GM23338 (cell line): ENCODE data around the gene CYB561D1. TPM values are rescaled to one million over a fixed set of nuclear protein-coding genes. Genes with fewer than 3 reads are reported as not detected.

ENCODE experiments used
- ATAC-seq: fragments of 200-7000 bp; cut with Tn5 transposase; 3 replicates; pipeline ENCODE4 v1.9.1; 2020
- DNase-seq: peaks from one replicate; pipeline ENCODE4 v3.0.0-alpha.2; 2015; ENCODE audit warnings: low spot score
- H2AFZ ChIP-seq: fragments of 200-600 bp; sonication (generic); 2 replicates; pipeline ENCODE4 v1.8.0; 2016; ENCODE audit warnings: antibody characterized with exemption, mild to moderate bottlenecking, moderate library complexity
- H3F3A ChIP-seq: fragments of 200-600 bp; sonication (generic); replicated peaks from 2 replicates; pipeline ENCODE4 v1.8.0; 2017; ENCODE audit warnings: antibody characterized with exemption, mixed run types, low read depth
- H3K27ac ChIP-seq: fragments of 200-600 bp; sonication (generic); 2 replicates; pipeline ENCODE4 v1.6.1; 2016; ENCODE audit warnings: low read depth
- H3K27me3 ChIP-seq: fragments of 200-600 bp; sonication (generic); 2 replicates; pipeline ENCODE4 v1.8.0; 2016; ENCODE audit warnings: mild to moderate bottlenecking, mixed run types, moderate library complexity; ENCODE audit not compliant: insufficient read depth
- H3K36me3 ChIP-seq: fragments of 200-600 bp; sonication (generic); 2 replicates; pipeline ENCODE4 v1.8.0; 2016; ENCODE audit warnings: mild to moderate bottlenecking; ENCODE audit not compliant: insufficient read depth
- H3K4me1 ChIP-seq: fragments of 200-600 bp; sonication (generic); 2 replicates; pipeline ENCODE4 v1.8.0; 2016; ENCODE audit warnings: mild to moderate bottlenecking, moderate library complexity; ENCODE audit not compliant: insufficient read depth
- H3K4me2 ChIP-seq: fragments of 200-600 bp; sonication (generic); 2 replicates; pipeline ENCODE4 v1.7.1; 2017; ENCODE audit warnings: mixed run types
- H3K4me3 ChIP-seq: fragments of 200-600 bp; sonication (generic); 2 replicates; pipeline ENCODE4 v1.6.1; 2016; ENCODE audit warnings: mixed run types
- H3K79me2 ChIP-seq: fragments of 200-600 bp; sonication (generic); replicated peaks from 2 replicates; pipeline ENCODE4 v1.8.0; 2017; ENCODE audit warnings: mild to moderate bottlenecking; ENCODE audit not compliant: insufficient read depth
- H3K9me2 ChIP-seq: fragments of 200-600 bp; sonication (generic); 2 replicates; pipeline ENCODE4 v1.8.0; 2017; ENCODE audit not compliant: insufficient read depth
- H4K20me1 ChIP-seq: fragments of 200-600 bp; sonication (generic); replicated peaks from 2 replicates; pipeline ENCODE4 v1.8.0; 2017; ENCODE audit warnings: mild to moderate bottlenecking; ENCODE audit not compliant: insufficient read depth
- H3K27ac Mint-ChIP-seq: 2 replicates; pipeline ENCODE4 v1.8.0; 2020; ENCODE audit warnings: inconsistent platforms, mild to moderate bottlenecking, moderate library complexity, mixed read lengths
- H3K27me3 Mint-ChIP-seq: 3 replicates; pipeline ENCODE4 v1.8.0; 2022; ENCODE audit warnings: low read depth, mild to moderate bottlenecking, moderate library complexity, mixed read lengths, inconsistent platforms; ENCODE audit not compliant: insufficient read depth, poor library complexity
- H3K36me3 Mint-ChIP-seq: 3 replicates; pipeline ENCODE4 v1.8.0; 2021; ENCODE audit warnings: low read depth, mild to moderate bottlenecking, inconsistent platforms, moderate library complexity, mixed read lengths
- H3K4me1 Mint-ChIP-seq: 3 replicates; pipeline ENCODE4 v1.8.0; 2020; ENCODE audit warnings: mild to moderate bottlenecking, inconsistent platforms, mixed read lengths
- H3K4me3 Mint-ChIP-seq: 3 replicates; pipeline ENCODE4 v1.8.0; 2021; ENCODE audit warnings: moderate library complexity, mild to moderate bottlenecking, inconsistent platforms, mixed read lengths
- H3K9me3 Mint-ChIP-seq: 3 replicates; pipeline ENCODE4 v1.8.0; 2020; ENCODE audit warnings: moderate library complexity, mild to moderate bottlenecking, inconsistent platforms, mixed read lengths
- CTCF ChIP-seq, 2 experiments: fragments of 200-600 bp in 1 of 2; sonication (generic) in 1 of 2; conservative IDR thresholded peaks; 2 replicates each; pipeline versions ENCODE4 v1.5.1 to v1.6.1; 2016 to 2017; ENCODE audit warnings: antibody characterized with exemption in 2 of 2, low read depth in 2 of 2, mild to moderate bottlenecking in 2 of 2, moderate library complexity in 1 of 2
- EZH2 ChIP-seq: fragments of 200-600 bp; sonication (generic); IDR thresholded peaks from one replicate; pipeline ENCODE4 v1.8.0; 2017; ENCODE audit warnings: antibody characterized with exemption, mild to moderate bottlenecking, low read depth; ENCODE audit not compliant: unreplicated experiment
- EZH2phosphoT487 ChIP-seq: fragments of 200-600 bp; sonication (generic); IDR thresholded peaks from one replicate; pipeline ENCODE4 v1.8.1; 2018; ENCODE audit warnings: antibody characterized with exemption; ENCODE audit not compliant: unreplicated experiment
- JUNB ChIP-seq: IDR thresholded peaks from one replicate; pipeline ENCODE4 v1.6.1; 2016; ENCODE audit warnings: antibody characterized with exemption; ENCODE audit not compliant: unreplicated experiment
- REST ChIP-seq: IDR thresholded peaks from one replicate; pipeline ENCODE4 v1.6.1; 2018; ENCODE audit warnings: antibody characterized with exemption; ENCODE audit not compliant: unreplicated experiment
- STAT1 ChIP-seq: IDR thresholded peaks from one replicate; pipeline ENCODE4 v1.6.1; 2016; ENCODE audit warnings: antibody characterized with exemption; ENCODE audit not compliant: unreplicated experiment
- ZNF114 ChIP-seq: fragments of 250-450 bp; sonication (Bioruptor Pico); IDR thresholded peaks from 2 replicates; pipeline ENCODE4 v1.5.0; 2020; ENCODE audit warnings: mild to moderate bottlenecking, moderate library complexity
- ZNF462 ChIP-seq: fragments of 250-450 bp; sonication (Bioruptor Pico); IDR thresholded peaks from 2 replicates; pipeline ENCODE4 v1.5.0; 2020; ENCODE audit warnings: mild to moderate bottlenecking, moderate library complexity
- polyA plus RNA-seq: library from polyadenylated mRNA; unstranded; fragments of >200 nt; fragmentation: Nextera tagmentation; extraction: Ambion mirVana; gene quantifications from 2 replicates; pipeline ENCODE4 v1.2.1, GENCODE V29; 2016
- total RNA-seq: library from RNA; depleted of rRNA; stranded (reverse); fragments of >200 nt; shearing (Covaris generic); gene quantifications from 2 replicates; pipeline ENCODE4 v1.2.3, GENCODE V29; 2014
- TF ChIP-seq, protein P1 (sequence below): IDR thresholded peaks from 2 replicates; pipeline ENCODE4 v1.6.1; 2016; ENCODE audit warnings: antibody characterized with exemption

The CYB561D1 gene
- total and polyA plus RNA-seq, 2 experiments from 2014 or later, result 0.95 to 2.7 TPM

DNA sequence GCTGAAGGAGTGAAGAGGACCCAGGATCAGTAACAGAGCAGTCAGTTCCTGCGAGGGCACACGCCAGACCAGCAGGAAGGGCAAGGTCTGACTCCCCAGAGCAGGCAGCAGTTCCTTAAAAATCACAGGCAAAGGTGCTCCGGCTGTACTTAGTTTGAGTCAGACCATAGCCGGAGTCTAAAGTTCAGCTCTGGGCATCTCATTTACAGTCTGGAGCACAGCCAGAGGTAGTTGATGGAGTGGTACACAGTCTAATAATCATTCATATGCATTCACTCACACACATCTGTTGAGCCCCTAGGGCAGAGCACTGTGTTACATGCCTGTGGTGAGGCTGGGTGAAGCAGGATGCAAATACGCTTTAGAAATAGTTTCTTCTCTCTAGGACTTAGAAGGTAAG is 23.0 kb downstream of the CYB561D1 start (continued):
- TF ChIP-seq REST, result no peak

- Mint-ChIP-seq H3K27ac (no peak overlapping the region), H3K9me3 (no peaks in the 10 kb centered on the region), H3K27me3 (peaks cover 2% of the 10 kb centered on the region), H3K4me1 (peaks cover 6% of the 10 kb centered on the region; the same call in 1 of the 3 replicates), H3K36me3 (no peaks in the 10 kb centered on the region), H3K4me3 (no peak overlapping the region)
- Histone ChIP-seq H3K36me3 (no peaks in the 10 kb centered on the region), H3K4me2 (no peak overlapping the region), H2AFZ (no peak overlapping the region), H3K4me1 (no peaks in the 10 kb centered on the region), H3K27me3 (no peaks in the 10 kb centered on the region), H4K20me1 (no peaks in the 10 kb centered on the region), H3K4me3 (no peak overlapping the region), H3K27ac (no peak overlapping the region), H3F3A (no peaks in the 10 kb centered on the region), H3K9me2 (no peaks in the 10 kb centered on the region), H3K79me2 (no peaks in the 10 kb centered on the region)
- ATAC-seq (no peak), DNase-seq (no peak)
- TF ChIP-seq ZNF114 (CRISPR knock-in tag) (no peak), CTCF (conservative IDR thresholded peaks at IDR 0.05; ENCODE audit: low read depth in 2 of 2) (no peak), STAT1 (no peak), ZNF462 (CRISPR knock-in tag) (no peak), EZH2 (no peak), JUNB (no peak), REST (no peak), EZH2phosphoT487 (no peak)
- TF ChIP-seq, protein P1, sequence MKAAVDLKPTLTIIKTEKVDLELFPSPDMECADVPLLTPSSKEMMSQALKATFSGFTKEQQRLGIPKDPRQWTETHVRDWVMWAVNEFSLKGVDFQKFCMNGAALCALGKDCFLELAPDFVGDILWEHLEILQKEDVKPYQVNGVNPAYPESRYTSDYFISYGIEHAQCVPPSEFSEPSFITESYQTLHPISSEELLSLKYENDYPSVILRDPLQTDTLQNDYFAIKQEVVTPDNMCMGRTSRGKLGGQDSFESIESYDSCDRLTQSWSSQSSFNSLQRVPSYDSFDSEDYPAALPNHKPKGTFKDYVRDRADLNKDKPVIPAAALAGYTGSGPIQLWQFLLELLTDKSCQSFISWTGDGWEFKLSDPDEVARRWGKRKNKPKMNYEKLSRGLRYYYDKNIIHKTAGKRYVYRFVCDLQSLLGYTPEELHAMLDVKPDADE, result no peak
Observed at GRCh38 chr1:109517337-109517736, 23.4 kb downstream of the CYB561D1 start.
